ENCODE results near the gene KHDRBS1. TPM values are rescaled to one million over a fixed set of nuclear protein-coding genes. Genes with fewer than 3 reads are reported as not detected.

KHDRBS1 gene
- total RNA-seq, 1 experiment from 2014 or later = 267 TPM

- H3K79me1 ChIP-seq (ENCODE audit: insufficient read depth, low read depth, low read length, poor library complexity, severe bottlenecking) = no peaks in the 10 kb centered on the region
- TF ChIP-seq CTCF (conservative IDR thresholded peaks at IDR 0.05) = no peak
- no peak overlapping the region for H4K91ac ChIP-seq (ENCODE audit: insufficient read length, low read depth, low read length)
- H3K9ac ChIP-seq (ENCODE audit: extremely low read depth, insufficient read length, low read length) = peak overlapping the region; percentile 66
- H4K5ac ChIP-seq (ENCODE audit: insufficient read length, low read depth, low read length) = no peak overlapping the region
- H3T11ph ChIP-seq (ENCODE audit: low read length) = no peak overlapping the region
- H3K4me2 ChIP-seq (ENCODE audit: insufficient read depth, insufficient read length, low read length) = peak overlapping the region; percentile 93
- H3K4me1 Mint-ChIP-seq = peaks cover 26 to 30% of the 10 kb centered on the region in 2 experiments
- H3K23me2 ChIP-seq (ENCODE audit: insufficient read length, low read depth, low read length, poor library complexity, severe bottlenecking) = peaks cover 7% of the 10 kb centered on the region
- no CpG with 5 or more reads among the region's 12 CpGs for WGBS (ENCODE audit: extremely low coverage, insufficient read length, low lambda C conversion rate)
- no peaks in the 10 kb centered on the region for H3K27me3 ChIP-seq (ENCODE audit: insufficient read depth, low read length)
- no peaks in the 10 kb centered on the region for H3K9me3 ChIP-seq (ENCODE audit: control insufficient read depth, low read depth, low read length)
- no peak overlapping the region for H2AFZ ChIP-seq (ENCODE audit: low read length)
- H2BK15ac ChIP-seq (ENCODE audit: low read depth, low read length) = no peak overlapping the region
- peak overlapping the region; percentile 69 for H3K18ac ChIP-seq (ENCODE audit: insufficient read length, low read depth, low read length)
- no peak overlapping the region for H2BK5ac ChIP-seq (ENCODE audit: insufficient read length, low read length)
- H3K36me3 Mint-ChIP-seq (ENCODE audit: insufficient read depth in 1 of 3, low read depth in 3 of 3) = peaks cover 12 to 26% (median 15%) of the 10 kb centered on the region in 3 experiments
- peak overlapping the region; percentile 98 to 99 (median 98) for H3K27ac Mint-ChIP-seq
- H3K79me2 ChIP-seq (ENCODE audit: insufficient read depth, low read length) = peaks cover 33% of the 10 kb centered on the region
- H3K23ac ChIP-seq (ENCODE audit: insufficient read length, low read depth, low read length) = no peak overlapping the region
- H2AK5ac ChIP-seq (ENCODE audit: insufficient read length, low read length) = no peak overlapping the region
- H2BK120ac ChIP-seq (ENCODE audit: low read depth, low read length, poor library complexity, severe bottlenecking) = no peak overlapping the region
- H3K4ac ChIP-seq (ENCODE audit: low read depth, low read length) = no peak overlapping the region
- H3K4me3 Mint-ChIP-seq = peak overlapping the region; percentile 82 to 92
- peak overlapping the region; percentile 46; the same call in 1 of the 2 replicates for H3K14ac ChIP-seq (ENCODE audit: insufficient read depth, low read length)
- H3K9me3 Mint-ChIP-seq = no peaks in the 10 kb centered on the region; a peak in 1 of 5 replicates
- H4K20me1 ChIP-seq (ENCODE audit: control insufficient read depth, insufficient read depth, insufficient read length) = no peaks in the 10 kb centered on the region
- no peak overlapping the region for H4K8ac ChIP-seq (replicated peaks; ENCODE audit: insufficient read length, low read depth, low read length)
- H2BK20ac ChIP-seq (ENCODE audit: low read depth, low read length, poor library complexity, severe bottlenecking) = no peak overlapping the region
- no peaks in the 10 kb centered on the region for H3K27me3 Mint-ChIP-seq (ENCODE audit: low read depth)
- no peaks in the 10 kb centered on the region; the same call in 1 of the 2 replicates for H3K4me1 ChIP-seq (ENCODE audit: insufficient read depth, low read length)
- no peak for DNase-seq
- H2BK12ac ChIP-seq (ENCODE audit: insufficient read length, low read depth, low read length) = no peak overlapping the region
- no peak overlapping the region for H3K56ac ChIP-seq (ENCODE audit: insufficient read length, low read depth, low read length)
- no peak overlapping the region for H3K27ac ChIP-seq (ENCODE audit: insufficient read length, low read depth, low read length)
Measured at GRCh38 chr1:32012709-32013385, 821 bp upstream of the KHDRBS1 start.

Measured in H9 (cell line).